HTERT RPE-1 (cell line): Measurements from ENCODE around the gene KAZN.
"Not testable (repeated sequence)": the region's sequence is repeated elsewhere in the genome, so short reads cannot be mapped to it uniquely, and the experiment has no call there.

Experiments used
- in situ Hi-C: fragments of 300-500 bp; cut with MboI; formaldehyde crosslinking; loops from 4 replicates; pipeline ENCODE4 v1.14.3; 2020; ENCODE audit warnings: low sequenced_read_pairs

The KAZN gene

DNA sequence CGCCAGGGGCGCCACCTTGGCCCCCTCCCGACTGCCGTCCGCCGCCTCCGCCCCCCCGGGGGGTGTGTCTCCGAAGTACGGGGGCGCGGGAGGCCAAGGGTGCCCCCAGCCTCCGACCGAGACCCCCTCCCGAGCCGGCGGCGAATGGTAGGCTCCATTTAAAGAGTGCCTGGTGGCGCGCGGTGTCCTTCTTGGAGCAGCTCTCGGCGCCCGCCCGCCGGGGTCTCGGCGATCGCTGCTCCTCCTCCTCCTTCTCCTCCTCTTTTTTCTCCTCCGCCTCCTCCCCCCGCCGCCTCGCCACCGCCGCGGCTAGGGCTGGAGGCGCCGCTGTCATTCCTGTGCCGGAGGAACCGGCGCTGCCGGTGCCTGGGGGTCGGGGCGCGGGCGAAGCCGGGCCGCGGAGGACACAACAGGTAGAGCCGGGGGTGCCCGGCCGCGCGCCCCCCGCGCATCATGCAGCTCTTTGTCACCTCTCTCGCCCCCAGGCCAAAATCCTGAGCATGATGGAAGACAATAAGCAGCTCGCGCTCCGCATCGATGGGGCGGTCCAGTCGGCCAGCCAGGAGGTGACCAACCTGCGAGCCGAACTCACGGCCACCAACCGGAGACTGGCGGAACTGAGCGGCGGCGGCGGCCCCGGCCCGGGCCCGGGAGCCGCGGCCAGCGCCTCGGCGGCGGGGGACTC is at the start of gene KAZN:
TSS of gene KAZN (plus strand) at position 188 of the 685 bp plus-strand sequence.
- in situ Hi-C loops: no loop called here

DNA sequence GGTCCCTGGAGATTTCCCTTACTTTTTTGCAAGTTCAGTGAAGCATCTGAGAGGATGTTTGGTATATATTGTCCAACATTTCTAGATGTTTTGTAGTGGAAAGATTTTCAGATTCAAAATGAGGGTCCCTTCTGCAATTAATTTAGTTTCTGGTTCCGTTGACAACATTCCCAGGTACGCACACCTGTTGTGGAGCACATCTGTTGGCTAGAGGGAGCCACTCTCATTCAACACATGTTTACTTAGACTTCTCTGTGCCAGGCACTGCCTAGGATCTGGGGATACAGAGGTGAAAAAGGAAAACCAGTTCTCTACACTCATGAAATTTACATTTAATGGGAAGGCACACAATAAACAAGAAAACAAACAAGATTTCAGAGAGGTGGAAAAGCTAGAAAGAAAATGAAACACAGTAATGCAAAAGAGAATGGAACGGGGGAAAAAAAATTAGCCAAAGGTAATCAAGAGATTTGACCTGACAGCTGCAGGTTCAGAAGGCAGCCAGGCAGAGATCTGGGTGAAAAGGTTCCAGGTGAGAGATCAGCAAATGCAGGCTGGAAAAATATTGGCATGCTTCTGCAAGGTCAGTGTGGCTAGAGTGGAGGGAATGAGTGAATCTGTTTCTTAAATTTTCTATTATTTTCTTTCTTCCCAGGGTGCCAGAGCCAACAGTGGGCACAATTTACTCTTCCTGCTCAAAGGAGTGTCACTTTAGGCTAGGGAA is 48.4 kb upstream of the KAZN start:
- in situ Hi-C loops: no loop called here

- in situ Hi-C loops: no loop called here
Measured at GRCh38 chr1:14551386-14551785, 47.1 kb upstream of the KAZN start.

DNA sequence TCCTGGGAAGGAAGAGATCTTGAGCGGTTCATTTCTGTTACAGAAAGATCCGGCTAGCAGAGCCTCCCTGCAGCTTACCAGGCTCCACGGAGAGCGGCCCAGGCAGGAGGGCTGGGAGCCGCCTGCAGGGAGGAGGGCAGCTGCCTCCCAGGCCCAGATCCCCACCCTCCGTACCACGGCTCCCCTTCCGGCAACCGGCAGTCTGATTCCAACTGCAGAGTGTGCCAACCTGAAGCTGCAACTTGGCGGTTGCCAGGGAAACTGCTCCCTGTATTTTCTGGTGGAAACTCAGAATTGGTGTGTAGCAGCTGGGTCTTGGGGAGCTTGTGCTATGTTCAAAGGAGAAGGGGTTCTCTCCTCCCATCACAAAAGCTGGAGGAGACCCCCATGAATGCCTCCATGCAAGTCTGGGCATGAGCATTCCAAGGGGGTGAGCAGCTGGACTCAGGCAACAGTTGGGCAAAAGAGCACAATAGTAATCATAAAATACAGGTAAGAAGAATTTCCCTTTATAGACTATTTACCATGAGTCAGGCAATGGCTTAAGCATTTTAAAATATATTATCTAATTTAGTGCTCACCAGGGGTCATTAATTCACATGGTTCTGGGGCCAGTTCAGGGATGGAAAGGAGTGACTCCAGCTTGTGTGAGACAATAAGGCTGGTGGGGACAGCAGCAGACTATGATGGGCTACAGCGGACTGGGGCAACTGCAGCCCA is 46.1 kb upstream of the KAZN start:
- in situ Hi-C loops: no loop called here

- in situ Hi-C loops: no loop called here
Measured at GRCh38 chr1:14553711-14554110, 44.8 kb upstream of the KAZN start.

DNA sequence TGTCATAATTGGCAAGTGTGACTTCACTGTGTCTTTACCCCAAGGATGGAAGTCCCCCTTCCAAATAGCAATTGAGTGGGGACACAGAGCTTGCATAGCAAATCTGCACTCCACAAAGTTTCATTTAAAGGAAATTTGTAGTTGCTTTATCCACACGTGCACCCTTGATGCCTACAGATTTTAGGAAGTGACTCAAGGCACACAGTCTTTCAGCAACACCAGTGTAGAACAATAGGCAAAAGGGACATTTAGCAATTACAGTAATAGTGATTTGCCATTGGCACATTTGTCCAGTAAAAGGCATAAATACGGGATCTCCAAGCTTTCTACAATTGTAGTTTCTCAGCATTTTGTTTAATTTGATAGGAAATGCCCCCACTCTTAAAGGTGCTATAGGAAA is 43.4 kb upstream of the KAZN start:
- in situ Hi-C loops: no loop called here

GRCh38 chr1:14561014-14561693 is 37.3 kb upstream of the KAZN start:
- in situ Hi-C loops: no loop called here

- in situ Hi-C loops: no loop called here
Measured at GRCh38 chr1:14565090-14565489, 33.4 kb upstream of the KAZN start.

GRCh38 chr1:14567056-14567455 is 31.4 kb upstream of the KAZN start:
- in situ Hi-C loops: no loop called here

DNA sequence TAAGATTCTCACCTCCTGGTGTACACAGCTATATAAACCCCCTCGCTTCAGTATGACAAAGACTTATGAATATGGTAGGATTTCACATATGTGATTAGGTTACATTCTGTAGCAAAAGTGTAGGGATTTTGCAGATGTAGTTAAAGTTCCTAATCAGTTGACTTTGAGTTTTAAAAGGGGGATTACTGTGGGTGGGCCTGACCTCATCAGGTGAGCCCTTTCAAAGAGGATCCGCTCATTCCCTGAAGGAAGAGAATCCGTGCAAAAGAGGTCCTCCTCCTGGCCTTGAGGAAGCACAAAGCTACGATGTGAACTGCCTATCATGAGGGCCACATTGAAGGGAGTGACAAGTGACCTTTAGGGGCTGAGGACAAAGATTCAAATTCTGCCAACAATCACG is 30.6 kb upstream of the KAZN start:
- in situ Hi-C loops: no loop called here

GRCh38 chr1:14568716-14569355 is 29.6 kb upstream of the KAZN start:
- in situ Hi-C loops: no loop called here

DNA sequence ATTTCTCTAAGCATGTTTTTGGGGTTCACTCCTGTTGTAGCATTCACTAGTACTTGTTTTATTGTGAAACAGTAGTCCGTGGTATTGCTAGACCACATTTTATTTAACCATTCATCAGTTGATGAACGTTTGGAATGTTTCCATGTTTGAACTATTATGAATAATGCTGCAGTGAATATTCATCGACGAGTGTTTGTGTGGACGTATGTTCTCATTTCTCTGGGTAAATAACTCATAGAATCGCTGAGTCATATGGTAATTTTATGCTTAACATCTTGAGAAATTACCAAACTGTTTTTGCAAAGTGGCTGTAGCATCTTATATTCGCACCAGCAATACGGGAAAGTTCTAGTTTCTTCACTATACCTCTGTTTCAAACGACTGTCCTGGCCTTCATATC is 28.0 kb upstream of the KAZN start:
- in situ Hi-C loops: no loop called here

DNA sequence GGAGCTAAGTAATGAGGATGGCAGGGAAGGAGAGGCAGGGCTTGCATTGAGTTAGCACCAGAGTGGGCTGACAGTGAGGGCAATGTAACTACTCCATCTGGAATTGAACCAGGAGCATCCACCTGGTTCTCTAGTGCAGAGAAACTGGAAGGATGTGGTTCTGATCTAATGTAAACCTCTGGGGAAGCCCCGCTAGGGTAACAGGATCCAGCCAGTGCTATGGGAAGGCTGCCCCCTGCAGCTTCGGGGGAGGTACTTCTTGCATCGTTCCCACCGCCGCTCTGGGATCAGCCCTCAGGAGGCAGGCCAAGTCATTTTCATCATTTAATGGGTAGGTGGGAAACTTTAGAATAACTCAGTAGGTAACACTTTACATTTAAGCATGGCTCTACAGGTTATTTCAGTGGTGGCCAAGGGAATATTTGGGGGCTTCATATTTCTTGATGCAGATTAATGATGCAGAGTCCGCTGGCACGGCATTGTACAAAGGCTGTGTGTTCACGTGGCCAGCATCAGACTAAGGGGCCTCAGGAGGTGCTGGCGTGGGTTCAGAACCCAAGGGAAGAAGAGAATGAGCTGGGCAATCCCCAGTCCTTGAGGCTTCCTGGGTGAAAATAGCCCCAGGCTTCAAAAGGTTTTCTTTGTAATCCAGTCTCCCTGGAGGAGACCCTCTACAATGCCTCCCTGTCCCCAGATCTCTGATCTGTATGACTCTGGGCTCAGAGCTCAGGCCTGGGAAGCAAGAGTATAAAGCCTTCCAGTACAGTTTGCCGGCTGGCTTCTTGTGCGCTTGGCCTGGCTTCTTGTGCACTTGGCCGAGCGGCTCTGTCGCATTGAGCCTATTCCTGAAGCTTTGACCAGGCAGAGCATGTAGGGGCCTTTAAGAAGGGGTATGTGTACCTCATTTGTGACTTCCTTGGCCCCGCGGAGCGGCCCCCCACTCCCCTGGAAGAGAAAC is 26.4 kb upstream of the KAZN start:
- in situ Hi-C loops: no loop called here

- in situ Hi-C loops: no loop called here
Measured at GRCh38 chr1:14572861-14573260, 25.6 kb upstream of the KAZN start.

DNA sequence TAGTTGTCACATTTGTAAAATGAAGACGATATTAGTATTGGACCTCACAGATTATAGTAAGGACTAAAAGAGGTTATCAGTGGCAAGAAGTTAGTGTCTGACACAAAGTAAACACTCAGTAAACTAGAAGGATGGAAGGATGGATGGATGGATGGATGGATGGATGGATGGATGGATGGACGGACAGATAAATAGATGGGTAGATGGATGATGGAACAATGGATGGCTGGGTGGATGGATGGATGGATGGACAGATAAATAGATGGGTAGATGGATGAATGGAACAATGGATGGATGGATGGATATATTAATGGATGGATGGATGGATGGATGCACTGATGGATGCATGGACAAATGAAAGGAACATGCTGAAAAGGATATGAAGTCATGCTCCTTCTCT is 22.3 kb upstream of the KAZN start:
- in situ Hi-C loops: no loop called here

DNA sequence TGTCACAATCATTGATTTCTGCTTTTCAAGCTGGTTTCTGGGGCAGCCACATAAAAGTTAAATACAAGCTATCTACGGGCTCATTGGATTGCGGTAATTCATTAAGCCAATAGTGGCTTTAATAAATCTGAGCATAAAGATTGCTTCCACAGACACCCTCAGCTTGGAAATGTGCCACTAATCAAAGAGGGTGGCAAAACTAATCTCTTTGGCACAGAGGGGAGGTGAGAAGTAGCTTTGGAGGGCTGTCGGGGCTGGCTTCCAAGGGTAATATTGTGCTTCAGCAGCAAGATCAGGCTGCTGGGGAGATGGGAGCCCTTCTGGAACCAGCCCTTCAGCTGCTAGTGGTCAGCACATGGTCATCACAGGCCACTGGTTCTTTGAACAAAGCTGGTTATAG is 21.2 kb upstream of the KAZN start:
- in situ Hi-C loops: no loop called here

- in situ Hi-C loops: no loop called here
Measured at GRCh38 chr1:14578156-14578555, 20.3 kb upstream of the KAZN start.

- in situ Hi-C loops: not testable (repeated sequence)
Measured at GRCh38 chr1:14580295-14580694, 18.2 kb upstream of the KAZN start.

DNA sequence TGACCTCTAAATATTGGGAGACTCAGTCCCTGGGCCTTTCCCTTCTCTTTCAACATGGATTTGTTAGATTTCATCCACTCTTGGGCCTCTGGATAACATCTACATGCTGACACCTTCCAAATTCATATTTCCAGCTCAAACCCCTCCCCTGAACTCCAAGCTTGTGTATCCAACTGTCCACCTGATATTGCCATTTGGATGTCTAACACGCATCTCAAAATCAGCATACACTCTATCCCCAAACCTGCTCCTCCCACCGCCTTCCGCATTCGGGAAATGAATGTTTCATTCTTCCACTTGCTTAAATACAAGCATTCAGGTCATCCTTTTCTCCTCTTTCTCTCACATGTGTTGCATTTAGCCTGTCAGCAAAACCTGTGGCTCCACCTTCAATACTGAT is 17.5 kb upstream of the KAZN start:
- in situ Hi-C loops: no loop called here

DNA sequence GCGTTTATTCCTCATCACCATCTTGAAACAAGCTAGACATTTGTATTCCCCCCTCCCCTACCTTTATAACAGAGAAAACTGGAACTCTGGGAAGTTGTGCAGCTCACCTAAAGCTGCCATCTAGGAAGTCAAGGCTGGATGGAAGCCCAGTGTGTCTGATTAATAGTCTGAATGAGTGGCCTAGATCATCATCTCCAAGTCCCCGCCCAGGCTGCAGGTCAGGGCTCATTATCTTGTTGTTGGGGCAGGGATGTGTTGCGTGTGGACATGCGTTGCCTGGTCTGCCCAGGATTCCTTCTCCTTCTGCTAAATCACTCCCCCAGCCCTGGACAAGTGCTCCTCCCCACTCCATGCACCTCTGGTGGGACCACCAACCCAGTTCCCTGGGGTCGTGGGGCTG is 14.7 kb upstream of the KAZN start:
- in situ Hi-C loops: no loop called here
